Upper lobe of right lung (tissue), 1 donor: ENCODE results near the gene GNAZ. TPM values are rescaled to one million over a fixed set of nuclear protein-coding genes. Genes with fewer than 3 reads are reported as not detected.

Experiments
- ATAC-seq: fragments of 200-7000 bp; cut with Tn5 transposase; one replicate; pipeline ENCODE4 v1.9.1; 2020; ENCODE audit warnings: mild to moderate bottlenecking, moderate library complexity
- DNase-seq: peaks from one replicate; pipeline ENCODE4 v3.0.0-alpha.2; 2020
- H3K27ac ChIP-seq: fragments of 200-600 bp; one replicate; pipeline ENCODE4 v1.8.0; 2022
- H3K27me3 ChIP-seq: fragments of 200-600 bp; one replicate; pipeline ENCODE4 v1.8.0; 2022; ENCODE audit warnings: mild to moderate bottlenecking
- H3K36me3 ChIP-seq: fragments of 200-600 bp; one replicate; pipeline ENCODE4 v1.8.0; 2022
- H3K4me1 ChIP-seq: fragments of 200-600 bp; one replicate; pipeline ENCODE4 v1.8.0; 2022
- H3K4me3 ChIP-seq: fragments of 200-600 bp; one replicate; pipeline ENCODE4 v1.8.0; 2022; ENCODE audit warnings: mild to moderate bottlenecking
- H3K9me3 ChIP-seq: fragments of 200-600 bp; one replicate; pipeline ENCODE4 v1.8.0; 2022
- intact Hi-C: fragments of 100-400 bp; cut with DNase I; formaldehyde crosslinking; loops from one replicate; pipeline ENCODE4 v1.11.0; 2022
- total RNA-seq: library from RNA; stranded (reverse); fragmentation: NEBNext Ultra II Directional; extraction: Animal tissue kit (Norgen Biotek cat#: 25700); gene quantifications from one replicate; pipeline ENCODE4 v1.2.1, GENCODE V29; 2021
- TF ChIP-seq, protein P1 (sequence below): fragments of 200-600 bp; IDR thresholded peaks from one replicate; pipeline ENCODE4 v1.8.0; 2022; ENCODE audit warnings: antibody characterized with exemption
- donor health status: DM: no; HTN: yes; CAD: no; lungs with severe emphysema.

Gene GNAZ
- total RNA-seq, 1 donor from 2014 or later: 3.0 TPM

DNA sequence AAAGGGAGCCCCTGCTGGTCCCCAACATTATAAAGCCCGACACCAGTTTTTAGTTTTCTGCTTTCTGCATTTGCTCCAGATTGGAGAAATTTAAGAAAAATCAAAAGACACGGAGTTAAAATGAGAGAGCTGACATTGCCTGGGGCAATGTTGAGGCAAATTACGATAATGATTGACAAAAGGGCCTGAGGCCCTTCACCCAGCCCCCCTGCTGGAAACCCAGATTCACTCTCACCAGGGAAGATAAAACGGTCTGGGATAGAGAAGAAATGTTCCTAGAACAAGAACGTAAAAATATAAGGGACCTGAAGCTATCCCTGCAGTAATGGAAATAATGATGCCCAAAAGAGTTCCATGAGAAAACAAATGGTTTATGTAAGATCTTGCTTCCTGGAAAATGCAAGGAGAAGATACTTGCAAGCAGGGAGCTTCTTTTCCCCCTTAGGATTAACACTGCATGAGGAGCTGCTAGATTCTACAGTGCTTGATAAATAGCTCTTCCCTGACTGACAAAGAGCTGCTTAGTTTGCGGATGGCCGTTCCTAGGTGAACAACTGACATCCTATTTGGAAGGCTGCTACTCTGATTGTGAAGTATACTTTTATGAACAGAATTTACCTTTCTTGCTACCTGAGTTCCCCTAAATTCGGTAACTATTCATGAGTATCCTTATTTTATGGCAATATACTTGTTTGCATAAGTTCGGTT, 40.6 kb upstream of the GNAZ start:
- H3K4me3 ChIP-seq: no peak overlapping the region
- no peaks in the 10 kb centered on the region for H3K9me3 ChIP-seq
- no peak overlapping the region for H3K27ac ChIP-seq
- no peaks in the 10 kb centered on the region for H3K27me3 ChIP-seq
- intact Hi-C loops: no loop called here
- TF ChIP-seq, protein P1, sequence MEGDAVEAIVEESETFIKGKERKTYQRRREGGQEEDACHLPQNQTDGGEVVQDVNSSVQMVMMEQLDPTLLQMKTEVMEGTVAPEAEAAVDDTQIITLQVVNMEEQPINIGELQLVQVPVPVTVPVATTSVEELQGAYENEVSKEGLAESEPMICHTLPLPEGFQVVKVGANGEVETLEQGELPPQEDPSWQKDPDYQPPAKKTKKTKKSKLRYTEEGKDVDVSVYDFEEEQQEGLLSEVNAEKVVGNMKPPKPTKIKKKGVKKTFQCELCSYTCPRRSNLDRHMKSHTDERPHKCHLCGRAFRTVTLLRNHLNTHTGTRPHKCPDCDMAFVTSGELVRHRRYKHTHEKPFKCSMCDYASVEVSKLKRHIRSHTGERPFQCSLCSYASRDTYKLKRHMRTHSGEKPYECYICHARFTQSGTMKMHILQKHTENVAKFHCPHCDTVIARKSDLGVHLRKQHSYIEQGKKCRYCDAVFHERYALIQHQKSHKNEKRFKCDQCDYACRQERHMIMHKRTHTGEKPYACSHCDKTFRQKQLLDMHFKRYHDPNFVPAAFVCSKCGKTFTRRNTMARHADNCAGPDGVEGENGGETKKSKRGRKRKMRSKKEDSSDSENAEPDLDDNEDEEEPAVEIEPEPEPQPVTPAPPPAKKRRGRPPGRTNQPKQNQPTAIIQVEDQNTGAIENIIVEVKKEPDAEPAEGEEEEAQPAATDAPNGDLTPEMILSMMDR: no peak
- no peaks in the 10 kb centered on the region for H3K36me3 ChIP-seq
- ATAC-seq (no peak), DNase-seq (no peak)
- no peaks in the 10 kb centered on the region for H3K4me1 ChIP-seq

- H3K36me3 ChIP-seq: no peaks in the 10 kb centered on the region
- TF ChIP-seq, protein P1: no peak
- ATAC-seq (no peak), DNase-seq (no peak)
- H3K27me3 ChIP-seq: no peaks in the 10 kb centered on the region
- no peaks in the 10 kb centered on the region for H3K9me3 ChIP-seq
- no peak overlapping the region for H3K27ac ChIP-seq
- no peak overlapping the region for H3K4me3 ChIP-seq
- intact Hi-C loops: no loop called here
- no peaks in the 10 kb centered on the region for H3K4me1 ChIP-seq
Observed at GRCh38 chr22:23031381-23031780, 38.9 kb upstream of the GNAZ start.

DNA sequence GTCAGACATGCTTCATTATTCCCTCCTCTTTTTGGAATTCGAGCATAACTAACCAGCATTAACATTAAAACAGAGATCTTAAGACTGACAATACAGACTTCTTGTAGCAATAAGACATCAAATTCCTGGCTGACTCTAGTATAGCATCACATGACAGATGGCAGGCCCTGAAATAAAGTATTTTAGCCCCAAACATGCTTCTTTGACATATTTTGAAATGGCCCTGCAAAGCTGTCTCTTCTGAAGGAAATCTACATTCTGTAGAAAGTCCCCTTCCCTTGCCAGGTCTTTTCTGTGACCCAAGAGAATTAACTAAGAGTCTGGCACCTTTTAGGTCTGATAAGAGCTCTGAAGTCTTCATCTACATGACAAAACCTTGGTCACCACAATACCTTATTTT, 38.5 kb upstream of the GNAZ start:
- H3K27ac ChIP-seq: no peak overlapping the region
- no peak overlapping the region for H3K4me3 ChIP-seq
- TF ChIP-seq, protein P1: no peak
- H3K27me3 ChIP-seq: no peaks in the 10 kb centered on the region
- intact Hi-C loops: no loop called here
- H3K4me1 ChIP-seq: no peaks in the 10 kb centered on the region
- ATAC-seq (no peak), DNase-seq (no peak)
- H3K9me3 ChIP-seq: no peaks in the 10 kb centered on the region
- no peaks in the 10 kb centered on the region for H3K36me3 ChIP-seq

DNA sequence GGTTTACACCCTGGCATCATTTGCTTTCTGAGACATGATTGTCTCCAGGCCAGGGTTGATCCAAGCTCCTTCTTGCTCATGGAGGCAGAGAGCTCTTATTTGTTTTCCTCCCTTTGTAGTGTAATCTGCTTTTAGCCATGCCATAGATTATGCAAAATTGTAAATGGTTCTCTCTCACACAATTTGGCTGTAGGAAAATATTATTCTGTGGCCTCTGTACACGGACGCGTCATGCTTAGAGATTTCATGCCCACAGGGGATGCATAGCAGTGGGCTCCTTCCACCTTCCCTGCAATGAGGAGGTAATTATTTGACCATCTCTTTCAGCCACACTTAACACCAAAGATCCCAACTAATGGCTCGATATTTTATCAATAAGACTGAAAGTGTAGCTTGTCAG, 37.7 kb upstream of the GNAZ start:
- ATAC-seq: no peak
- intact Hi-C loops: no loop called here

GRCh38 chr22:23033116-23033905, 37.0 kb upstream of the GNAZ start:
- H3K4me1 ChIP-seq: no peaks in the 10 kb centered on the region
- intact Hi-C loops: no loop called here
- no peak for DNase-seq
- TF ChIP-seq, protein P1: no peak
- H3K4me3 ChIP-seq: no peak overlapping the region
- H3K27ac ChIP-seq: no peak overlapping the region
- no peaks in the 10 kb centered on the region for H3K36me3 ChIP-seq
- no peaks in the 10 kb centered on the region for H3K9me3 ChIP-seq
- no peaks in the 10 kb centered on the region for H3K27me3 ChIP-seq
- ATAC-seq: no peak

More for the DNA sequence above, 37.7 kb upstream of the GNAZ start:
- Histone ChIP-seq H3K9me3 (no peaks in the 10 kb centered on the region), H3K4me1 (no peaks in the 10 kb centered on the region), H3K36me3 (no peaks in the 10 kb centered on the region), H3K27me3 (no peaks in the 10 kb centered on the region), H3K4me3 (no peak overlapping the region), H3K27ac (no peak overlapping the region)
- TF ChIP-seq, protein P1: no peak
- no peak for DNase-seq
